PFSK-1 (cell line): ENCODE results near the gene GSTA2. TPM values are rescaled to one million over a fixed set of nuclear protein-coding genes. Genes with fewer than 3 reads are reported as not detected.
"Not testable (repeated sequence)": the region's sequence is repeated elsewhere in the genome, so short reads cannot be mapped to it uniquely, and the experiment has no call there.

ENCODE experiments used
- FOXP2 ChIP-seq: optimal IDR thresholded peaks from 2 replicates; pipeline ENCODE3; 2011; ENCODE audit warnings: borderline replicate concordance, control low read depth, inconsistent platforms; ENCODE audit not compliant: insufficient read depth; ENCODE audit errors: extremely low read length, extremely low read depth
- POLR2AphosphoS5 ChIP-seq: IDR thresholded peaks from 2 replicates; pipeline ENCODE4 v1.6.1; 2012; ENCODE audit warnings: low read depth, mild to moderate bottlenecking, control low read depth, low read length, moderate library complexity
- REST ChIP-seq, 2 experiments: IDR thresholded peaks; 2 replicates each; pipeline versions ENCODE4 v1.6.1 to v1.8.0; 2011 to 2012; ENCODE audit warnings: low read depth in 2 of 2, low read length in 2 of 2, control low read depth in 1 of 2, inconsistent platforms in 1 of 2, mild to moderate bottlenecking in 1 of 2, moderate library complexity in 1 of 2; ENCODE audit not compliant: insufficient read depth in 1 of 2
- SIN3A ChIP-seq: IDR thresholded peaks from 2 replicates; pipeline ENCODE4 v1.6.1; 2012; ENCODE audit warnings: mild to moderate bottlenecking, low read length, moderate library complexity, borderline replicate concordance; ENCODE audit not compliant: insufficient read depth
- TAF1 ChIP-seq: IDR thresholded peaks from 2 replicates; pipeline ENCODE4 v1.6.1; 2012; ENCODE audit warnings: low read length, control low read depth, borderline replicate concordance; ENCODE audit not compliant: insufficient read depth
- polyA plus RNA-seq: library from polyadenylated mRNA; unstranded; fragments of >200 nt; gene quantifications from one replicate; pipeline ENCODE4 v1.2.1, GENCODE V29; 2012; ENCODE audit warnings: low read depth, missing spikeins; ENCODE audit not compliant: insufficient read length

GSTA2 gene
- not detected for polyA plus RNA-seq

GRCh38 chr6:52763322-52763916, at the start of gene GSTA2:
Gene GSTA2, minus strand, starts transcription at chr6:52763475. Its CDS starts 5,528 bp downstream, at chr6:52757947.
- not testable (repeated sequence) for TF ChIP-seq POLR2AphosphoS5; REST (IDR thresholded peaks at IDR 0.05; ENCODE audit: insufficient read depth in 1 of 2, low read depth in 2 of 2, low read length in 2 of 2); FOXP2

- TF ChIP-seq FOXP2 (no peak), SIN3A (no peak), REST (IDR thresholded peaks at IDR 0.05; ENCODE audit: insufficient read depth in 1 of 2, low read depth in 2 of 2, low read length in 2 of 2) (no peak), POLR2AphosphoS5 (no peak), TAF1 (no peak)
These were observed 45.4 kb upstream of the GSTA2 start for GRCh38 chr6:52808660-52809059.

- TF ChIP-seq SIN3A, POLR2AphosphoS5, FOXP2: not testable (repeated sequence)
These were observed 40.5 kb upstream of the GSTA2 start, which contains the start of gene GSTA1 for GRCh38 chr6:52803668-52804255. Gene GSTA1, minus strand, starts transcription at chr6:52803816. Its CDS starts 4,549 bp downstream, at chr6:52799267.

- TF ChIP-seq SIN3A (no peak), TAF1 (no peak), FOXP2 (no peak), REST (IDR thresholded peaks at IDR 0.05; ENCODE audit: insufficient read depth in 1 of 2, low read depth in 2 of 2, low read length in 2 of 2) (no peak), POLR2AphosphoS5 (no peak)
These were observed 39.5 kb upstream of the GSTA2 start for GRCh38 chr6:52802806-52803205.

GRCh38 chr6:52801188-52801841, 38.0 kb upstream of the GSTA2 start:
- TF ChIP-seq FOXP2, result no peak
- no peak for TF ChIP-seq POLR2AphosphoS5
- TF ChIP-seq REST (IDR thresholded peaks at IDR 0.05; ENCODE audit: insufficient read depth in 1 of 2, low read depth in 2 of 2, low read length in 2 of 2), result no peak
- no peak for TF ChIP-seq SIN3A
- TF ChIP-seq TAF1, result no peak
